Hematopoietic multipotent progenitor cell (in vitro differentiated cells): Measurements from ENCODE around the gene KRTAP5-1. TPM values are rescaled to one million over a fixed set of nuclear protein-coding genes. Genes with fewer than 3 reads are reported as not detected.

Experiments used
- DNase-seq, 3 donors: peaks; one replicate each; pipeline ENCODE4 v3.0.0-alpha.2; 2011 to 2015; ENCODE audit warnings: low read depth in 2 of 3, low spot score in 2 of 3
- total RNA-seq: library from RNA; depleted of rRNA; stranded (reverse); fragments of >200 nt; gene quantifications from one replicate; pipeline ENCODE4 v1.2.3, GENCODE V29; 2012

KRTAP5-1 gene
- total RNA-seq, 1 donor, result not detected

GRCh38 chr11:1573077-1573902 lies 11.8 kb downstream of the KRTAP5-1 start:
- no peak for DNase-seq

- DNase-seq, result peak; percentile 87 to 99 (median 91)
These were observed 12.6 kb downstream of the KRTAP5-1 start, which contains the start of gene DUSP8 for GRCh38 chr11:1572197-1573076. TSS of gene DUSP8 (minus strand) at chr11:1572271. CDS start at chr11:1565826, 6,445 bp downstream.

GRCh38 chr11:1571760-1572196 lies 13.3 kb downstream of the KRTAP5-1 start:
- DNase-seq, result no peak

- no peak for DNase-seq
These were observed 14.0 kb downstream of the KRTAP5-1 start for GRCh38 chr11:1570896-1571759.

- DNase-seq, result no peak
These were observed 14.6 kb downstream of the KRTAP5-1 start for GRCh38 chr11:1570531-1570895.

- no peak for DNase-seq
These were observed 15.1 kb downstream of the KRTAP5-1 start for GRCh38 chr11:1570001-1570453.

GRCh38 chr11:1569251-1569780 lies 15.8 kb downstream of the KRTAP5-1 start:
- DNase-seq, result no peak

- peak in 1 of 3 donors; percentile 52 for DNase-seq
These were observed 16.6 kb downstream of the KRTAP5-1 start for GRCh38 chr11:1568441-1568911.

GRCh38 chr11:1567721-1568100 lies 17.4 kb downstream of the KRTAP5-1 start:
- DNase-seq, result no peak

- no peak for DNase-seq
These were observed 17.9 kb downstream of the KRTAP5-1 start for GRCh38 chr11:1567052-1567720.

GRCh38 chr11:1566381-1567051 lies 18.6 kb downstream of the KRTAP5-1 start:
- DNase-seq, result no peak

GRCh38 chr11:1565904-1566247 lies 19.2 kb downstream of the KRTAP5-1 start:
- no peak for DNase-seq

GRCh38 chr11:1565173-1565903 lies 19.7 kb downstream of the KRTAP5-1 start:
- no peak for DNase-seq

GRCh38 chr11:1564535-1565172 lies 20.4 kb downstream of the KRTAP5-1 start:
- DNase-seq, result peak in 1 of 3 donors; percentile 43

GRCh38 chr11:1563697-1564534 lies 21.2 kb downstream of the KRTAP5-1 start:
- DNase-seq, result no peak

GRCh38 chr11:1563149-1563638 lies 21.9 kb downstream of the KRTAP5-1 start:
- no peak for DNase-seq
